Stimulated activated naive CD8-positive, alpha-beta T cell treated with anti-CD3 and anti-CD28 coated beads, Interleukin-15, Interleukin-2, amounts not matched to agents 100 U/mL and 50 U/mL, for 24 hours (primary cell): Measurements from ENCODE around the gene HMGN1.

Source experiments
- ATAC-seq: fragments of 150-1000 bp; cut with Tn5 transposase; one replicate; pipeline ENCODE4 v1.10.0; 2021
- DNase-seq: peaks from one replicate; pipeline ENCODE4 v3.0.0; 2021

Gene HMGN1

GRCh38 chr21:39330001-39330400 is 18.9 kb downstream of the HMGN1 start:
- DNase-seq, result no peak
- ATAC-seq, result no peak

- ATAC-seq (no peak), DNase-seq (no peak)
These were observed 21.2 kb downstream of the HMGN1 start for GRCh38 chr21:39327727-39328126.

- DNase-seq (no peak), ATAC-seq (no peak)
These were observed 22.1 kb downstream of the HMGN1 start for GRCh38 chr21:39326607-39327307.

- ATAC-seq, result no peak
- no peak for DNase-seq
These were observed 23.4 kb downstream of the HMGN1 start for GRCh38 chr21:39325458-39325857.

- ATAC-seq, result no peak
These were observed 27.5 kb downstream of the HMGN1 start for GRCh38 chr21:39321424-39321823.

GRCh38 chr21:39319814-39320332 is 29.0 kb downstream of the HMGN1 start:
- DNase-seq, result no peak
- no peak for ATAC-seq

More at GRCh38 chr21:39321424-39321823, 27.5 kb downstream of the HMGN1 start:
- no peak for DNase-seq

GRCh38 chr21:39319251-39319756 is 29.6 kb downstream of the HMGN1 start:
- DNase-seq, result no peak
- no peak for ATAC-seq

GRCh38 chr21:39318091-39318959 is 30.6 kb downstream of the HMGN1 start:
- ATAC-seq, result no peak
- DNase-seq, result no peak

GRCh38 chr21:39317134-39318090 is 31.5 kb downstream of the HMGN1 start:
- ATAC-seq (no peak), DNase-seq (no peak)

- ATAC-seq (no peak), DNase-seq (no peak)
These were observed 32.2 kb downstream of the HMGN1 start for GRCh38 chr21:39316729-39317128.

- peak; percentile 34 for ATAC-seq
- no peak for DNase-seq
These were observed 33.1 kb downstream of the HMGN1 start for GRCh38 chr21:39315603-39316445.

- ATAC-seq (peak; percentile 52), DNase-seq (peak; percentile 55)
These were observed 34.5 kb downstream of the HMGN1 start for GRCh38 chr21:39314143-39315027.

GRCh38 chr21:39313571-39314142 is 35.2 kb downstream of the HMGN1 start, which contains the start of gene BRWD1:
Gene BRWD1 (minus strand): TSS chr21:39313632. CDS start chr21:39313491, 141 bp downstream.
- ATAC-seq (peak; percentile 62), DNase-seq (peak; percentile 83)

GRCh38 chr21:39313042-39313570 is 35.8 kb downstream of the HMGN1 start:
- DNase-seq, result peak; percentile 41
- ATAC-seq, result no peak

GRCh38 chr21:39312112-39313041 is 36.5 kb downstream of the HMGN1 start:
- ATAC-seq (peak; percentile 82), DNase-seq (peak; percentile 96)

GRCh38 chr21:39311164-39311563 is 37.7 kb downstream of the HMGN1 start:
- ATAC-seq (no peak), DNase-seq (no peak)

GRCh38 chr21:39307466-39307865 is 41.4 kb downstream of the HMGN1 start:
- no peak for DNase-seq
- ATAC-seq, result no peak

GRCh38 chr21:39300587-39300986 is 48.3 kb downstream of the HMGN1 start:
- ATAC-seq (no peak), DNase-seq (no peak)
